ENCODE data around the gene LIG1.
"Not testable (repeated sequence)": the region's sequence is repeated elsewhere in the genome, so short reads cannot be mapped to it uniquely, and the experiment has no call there.

The LIG1 gene

DNA sequence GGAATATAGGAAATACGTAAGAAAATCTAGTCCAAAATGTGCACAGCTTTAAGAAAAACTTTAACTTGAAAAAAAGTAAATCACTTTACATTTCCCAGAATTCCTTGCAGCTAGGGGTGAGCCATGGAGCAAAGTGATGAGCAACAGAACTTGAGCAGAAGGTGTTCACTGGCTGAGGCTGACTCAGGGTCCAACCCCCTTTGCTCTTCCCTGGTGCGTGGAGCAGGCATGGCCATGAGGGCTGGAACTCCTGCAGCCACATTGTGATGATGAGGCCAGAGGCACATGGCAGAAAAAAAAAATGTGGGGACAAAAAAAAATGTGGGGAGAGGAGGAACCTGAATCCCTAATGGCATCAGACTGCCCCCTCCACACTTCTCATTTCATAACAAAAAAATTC lies 49.6 kb downstream of the LIG1 start:
- DNase-seq: peak; percentile 15

DNA sequence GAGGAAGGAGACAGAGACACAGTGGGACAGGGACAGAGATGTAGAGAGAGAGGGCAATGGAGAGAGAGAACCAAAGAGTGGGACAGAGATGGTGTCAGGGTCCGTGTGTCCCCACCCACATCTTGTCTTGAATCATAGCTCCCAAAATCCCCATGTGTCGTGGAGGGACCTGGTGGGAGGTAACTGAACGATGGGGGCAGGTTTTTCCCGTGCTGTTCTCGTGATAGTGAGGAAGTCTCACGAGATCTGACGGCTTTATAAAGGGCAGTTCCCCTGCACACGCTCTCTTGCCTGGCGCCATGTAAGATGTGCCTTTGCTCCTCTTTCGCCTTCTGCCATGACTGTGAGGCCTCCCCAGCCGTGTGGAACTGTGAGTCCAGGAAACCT lies 52.0 kb downstream of the LIG1 start:
- no peak for DNase-seq

DNA sequence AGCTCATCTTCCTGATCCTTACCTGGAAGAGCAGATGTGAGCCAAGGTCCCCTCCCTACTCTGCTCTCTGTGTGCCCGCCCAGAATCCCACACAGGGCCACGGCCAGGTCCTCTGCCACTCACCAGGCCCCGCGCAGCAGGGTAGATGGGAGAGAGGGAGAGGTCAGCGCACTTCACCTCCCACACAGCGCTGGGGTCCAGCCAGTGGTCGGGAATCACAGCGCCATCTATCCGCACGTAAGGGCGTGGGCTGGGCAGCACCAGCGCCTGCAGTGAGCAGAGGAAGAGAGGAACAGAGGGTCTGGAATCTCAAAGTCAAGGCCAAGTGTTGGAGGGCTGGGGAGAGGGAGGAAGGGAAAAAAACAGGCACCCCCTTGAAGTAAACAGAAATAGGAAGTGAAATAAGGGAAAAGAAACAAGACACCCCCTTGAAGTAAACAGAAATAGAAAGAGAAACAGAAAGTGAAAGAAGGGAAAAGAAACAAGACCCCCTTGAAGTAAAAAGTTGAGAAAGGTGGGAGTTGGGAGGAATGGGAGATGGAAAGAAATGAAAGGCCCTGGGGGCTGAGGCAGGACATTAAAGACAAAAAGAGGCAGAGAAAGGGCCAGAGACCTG lies 52.5 kb downstream of the LIG1 start:
- no peak for DNase-seq

DNA sequence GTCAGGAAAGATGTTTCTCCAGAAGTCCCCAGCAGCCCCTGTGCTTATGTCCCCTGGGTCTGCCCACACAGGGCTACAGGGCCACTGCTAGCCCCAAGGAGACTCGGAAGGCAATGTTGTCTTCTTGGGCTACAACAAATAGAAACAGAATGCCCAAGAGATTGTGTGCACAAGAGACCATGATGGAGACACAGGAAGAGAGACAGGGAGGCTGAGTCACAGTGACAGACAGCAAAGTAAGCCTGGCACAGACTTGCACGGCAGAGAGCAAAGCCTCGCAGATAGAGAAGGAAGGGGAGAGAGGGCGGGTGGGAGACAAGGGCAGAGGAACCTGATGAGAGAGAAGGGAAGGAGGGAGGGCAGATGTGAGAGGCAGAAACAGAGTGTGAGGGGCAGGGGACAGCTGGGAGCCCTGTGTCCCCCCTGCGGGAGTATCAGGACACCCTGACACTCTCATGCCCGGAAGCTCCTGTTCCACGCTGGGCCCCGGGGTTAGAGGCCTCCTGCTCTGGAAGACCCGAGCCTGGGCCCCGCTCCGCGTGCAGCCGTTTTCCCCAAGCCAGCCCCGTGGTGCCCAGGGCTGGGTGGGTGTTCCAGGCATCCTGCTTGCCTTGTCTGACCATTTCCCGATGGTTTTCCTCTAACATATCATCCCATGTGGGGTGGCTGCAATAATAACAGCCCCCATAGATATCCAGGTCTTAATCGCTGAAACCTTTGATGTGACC lies 56.8 kb downstream of the LIG1 start:
- no peak for DNase-seq

DNA sequence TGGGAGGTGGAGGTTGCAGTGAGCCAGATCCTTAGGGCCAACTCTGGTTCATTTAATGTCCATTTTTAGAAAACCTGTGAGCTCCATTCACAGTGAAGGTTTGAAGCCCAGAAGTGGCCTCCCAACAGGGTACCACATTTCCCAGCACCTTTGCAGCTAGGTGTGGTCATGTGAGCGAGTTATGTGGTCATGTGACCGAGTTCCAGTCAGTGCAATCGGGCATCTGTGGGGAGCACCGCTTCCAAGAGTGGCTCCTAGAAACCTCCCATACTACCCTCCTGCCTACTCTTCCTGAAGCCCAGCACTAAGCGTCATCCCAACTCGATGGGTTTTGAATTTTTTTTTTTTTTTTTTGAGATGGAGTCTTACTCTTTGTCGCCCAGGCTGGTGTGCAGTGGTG lies 58.9 kb downstream of the LIG1 start:
- DNase-seq: no peak

DNA sequence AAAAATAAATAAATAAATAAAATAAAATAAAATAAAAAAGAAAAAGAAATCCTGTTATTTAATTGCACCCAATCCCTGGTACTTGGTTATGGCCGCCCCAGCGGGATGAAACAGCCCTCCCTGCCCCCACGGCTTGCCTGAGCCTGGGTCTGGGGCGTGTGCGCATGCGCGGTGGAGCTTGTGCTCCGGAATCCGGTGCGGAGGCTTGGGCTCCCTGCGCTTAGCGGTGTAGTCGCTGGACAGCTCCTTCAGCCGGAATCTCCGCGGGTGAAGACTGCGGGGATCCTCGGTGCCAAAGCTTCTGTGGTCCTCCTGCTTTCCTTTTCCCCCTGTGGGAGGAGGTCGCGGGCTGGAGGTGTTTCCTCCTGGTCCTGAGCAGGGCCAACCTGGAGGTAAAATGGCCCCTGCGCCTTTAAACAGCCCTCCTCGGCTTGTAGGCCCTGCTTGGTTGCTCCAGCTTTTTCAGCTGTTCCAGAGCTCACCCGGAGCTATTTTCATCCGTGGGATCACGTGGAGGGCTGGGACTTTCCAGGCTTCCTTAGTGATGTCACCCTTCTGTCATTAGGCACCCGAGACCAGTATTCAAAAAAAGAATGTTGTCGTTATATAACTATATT lies 59.7 kb downstream of the LIG1 start, which contains the start of gene PLA2G4C:
Gene PLA2G4C (minus strand): TSS at position 468 of the 617 bp plus-strand sequence. CDS start 4,288 bp downstream, outside the sequence.
- DNase-seq: peak; percentile 86

DNA sequence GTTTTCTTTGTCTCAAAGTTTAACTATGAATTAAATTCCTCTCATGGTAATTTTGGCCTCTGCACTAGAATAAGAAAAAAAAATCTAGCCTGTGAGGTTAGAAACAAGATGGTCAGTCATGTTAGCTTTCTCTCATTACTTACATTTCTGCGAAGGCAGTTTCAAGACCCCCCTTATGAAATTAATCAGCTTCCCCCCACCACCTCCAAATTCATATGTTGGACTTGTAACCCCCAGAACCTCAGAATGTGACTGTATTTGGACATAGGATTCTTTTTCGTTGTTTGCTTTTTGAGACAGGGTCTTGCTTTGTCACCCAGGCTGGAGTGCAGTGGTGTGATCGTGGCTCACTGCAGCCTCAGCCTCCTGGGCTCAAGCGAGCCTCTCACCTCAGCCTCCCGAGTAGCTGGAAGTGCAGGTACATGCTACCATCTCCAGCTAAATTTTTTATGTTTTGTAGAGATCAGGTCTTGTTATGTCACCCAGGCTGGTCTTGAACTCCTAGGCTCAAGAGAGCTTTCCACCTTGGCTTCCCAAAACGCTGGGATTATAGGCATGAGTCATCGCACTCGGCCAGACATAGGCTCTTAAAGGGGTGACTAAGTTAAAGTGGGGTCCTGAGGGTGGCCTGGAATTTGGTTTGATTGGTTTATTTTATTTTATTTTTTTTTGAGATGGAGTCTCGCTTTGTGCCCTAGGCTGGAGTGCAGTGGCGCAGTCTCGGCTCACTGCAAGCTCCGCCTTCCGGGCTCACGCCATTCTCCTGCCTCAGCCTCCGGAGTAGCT lies 61.0 kb downstream of the LIG1 start:
- no peak for DNase-seq

DNA sequence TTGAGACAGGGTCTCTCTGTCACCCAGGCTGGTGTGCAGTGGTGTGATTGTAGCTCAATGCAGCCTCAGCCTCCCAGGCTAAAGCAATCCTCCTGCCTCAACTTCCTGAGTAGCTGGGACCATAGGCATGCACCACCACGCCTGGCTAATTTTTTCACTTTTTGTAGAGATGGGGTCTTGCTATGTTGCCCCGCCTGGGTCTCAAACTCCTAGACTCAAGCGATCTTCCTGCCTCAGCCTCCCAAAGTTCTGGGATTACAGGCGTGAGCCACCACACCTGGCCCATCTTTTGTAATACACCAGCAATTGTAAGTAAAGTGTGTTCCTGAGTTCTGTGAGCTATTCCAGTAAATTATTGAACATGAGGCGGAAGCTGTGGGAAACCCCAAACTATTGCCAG lies 66.2 kb downstream of the LIG1 start:
- DNase-seq: no peak

DNA sequence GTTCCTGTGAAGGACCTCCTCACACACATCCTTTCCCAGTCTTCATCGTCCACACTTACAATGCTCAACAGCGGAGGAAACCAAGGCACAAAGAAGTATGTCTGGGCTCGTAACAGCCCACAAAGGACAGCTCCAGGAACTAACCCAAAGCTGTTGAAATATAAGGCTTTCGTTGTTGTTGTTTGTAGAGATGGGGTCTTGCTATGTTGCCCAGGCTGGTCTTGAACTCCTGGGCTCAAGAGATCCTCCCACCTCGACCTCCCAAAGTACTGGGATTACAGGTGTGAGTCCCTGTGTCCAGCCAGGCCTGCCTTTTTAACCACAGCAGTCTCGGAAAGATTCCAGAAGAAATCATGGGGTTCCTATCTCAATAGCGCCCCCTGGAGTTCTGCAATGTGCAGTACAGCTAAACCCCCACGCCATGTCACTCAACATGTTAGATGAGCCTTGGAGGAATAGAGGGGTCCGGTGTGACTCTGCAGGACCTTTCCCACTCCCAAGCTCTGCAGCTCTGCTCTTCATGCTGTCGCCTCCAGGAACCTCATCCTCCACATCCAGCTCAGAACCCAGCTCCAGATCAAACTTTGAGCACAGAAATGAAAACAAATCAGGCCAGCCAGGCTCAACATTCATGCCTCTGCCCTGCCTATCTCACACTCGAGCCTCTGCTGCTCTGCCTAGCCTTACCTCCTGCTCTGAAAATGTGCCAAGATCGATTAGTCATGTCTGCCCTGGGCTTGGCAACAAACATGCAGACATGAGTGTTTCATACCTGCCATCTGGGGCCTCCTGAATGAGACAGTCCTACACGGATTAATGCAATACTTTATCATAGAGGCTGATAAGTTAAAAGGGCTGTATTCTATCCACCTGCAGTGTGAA lies 67.0 kb downstream of the LIG1 start:
- DNase-seq: peak; percentile 36

DNA sequence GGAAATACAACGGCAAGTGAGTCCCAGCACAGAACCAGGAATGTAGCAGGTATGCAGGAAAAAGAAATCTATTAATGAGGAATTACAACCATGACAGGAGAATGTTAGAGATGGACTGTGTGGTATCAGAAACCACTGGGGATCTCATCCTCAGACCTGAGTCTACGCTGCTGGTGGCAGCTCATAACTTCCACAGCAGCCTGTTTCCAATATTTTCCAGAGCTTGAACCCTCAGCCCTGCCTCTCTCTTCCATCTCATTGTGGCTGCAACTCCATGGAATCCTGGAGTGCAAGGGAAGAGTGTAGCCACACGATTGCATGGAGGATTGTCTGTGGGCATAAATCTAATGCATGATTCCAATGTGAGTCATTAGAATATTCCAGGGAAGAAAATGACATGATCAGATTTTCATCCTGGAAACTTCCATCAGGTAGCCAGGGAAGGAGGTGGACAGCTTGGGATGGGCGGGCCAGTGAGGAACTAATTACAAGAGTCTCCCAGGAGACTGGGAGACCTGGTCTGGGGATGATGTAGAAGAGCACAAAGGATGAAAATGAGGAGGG lies 74.5 kb downstream of the LIG1 start:
- peak; percentile 41 for DNase-seq

DNA sequence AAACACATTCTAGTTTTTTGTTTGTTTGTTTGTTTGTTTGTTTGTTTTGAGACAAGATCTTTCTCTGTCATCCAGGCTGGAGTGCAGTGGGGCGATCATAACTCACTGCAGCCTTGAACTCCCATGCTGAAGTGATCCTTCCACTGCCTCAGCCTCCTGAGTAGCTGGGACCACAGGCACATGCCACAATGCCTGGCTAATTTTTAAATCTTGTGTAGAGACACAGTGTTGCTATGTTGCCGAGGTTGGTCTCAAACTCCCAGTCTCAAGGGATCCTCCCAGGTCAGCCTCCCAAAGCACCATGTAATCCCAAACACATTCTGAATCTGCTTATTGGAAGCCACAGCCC lies 75.3 kb downstream of the LIG1 start:
- no peak for DNase-seq

DNA sequence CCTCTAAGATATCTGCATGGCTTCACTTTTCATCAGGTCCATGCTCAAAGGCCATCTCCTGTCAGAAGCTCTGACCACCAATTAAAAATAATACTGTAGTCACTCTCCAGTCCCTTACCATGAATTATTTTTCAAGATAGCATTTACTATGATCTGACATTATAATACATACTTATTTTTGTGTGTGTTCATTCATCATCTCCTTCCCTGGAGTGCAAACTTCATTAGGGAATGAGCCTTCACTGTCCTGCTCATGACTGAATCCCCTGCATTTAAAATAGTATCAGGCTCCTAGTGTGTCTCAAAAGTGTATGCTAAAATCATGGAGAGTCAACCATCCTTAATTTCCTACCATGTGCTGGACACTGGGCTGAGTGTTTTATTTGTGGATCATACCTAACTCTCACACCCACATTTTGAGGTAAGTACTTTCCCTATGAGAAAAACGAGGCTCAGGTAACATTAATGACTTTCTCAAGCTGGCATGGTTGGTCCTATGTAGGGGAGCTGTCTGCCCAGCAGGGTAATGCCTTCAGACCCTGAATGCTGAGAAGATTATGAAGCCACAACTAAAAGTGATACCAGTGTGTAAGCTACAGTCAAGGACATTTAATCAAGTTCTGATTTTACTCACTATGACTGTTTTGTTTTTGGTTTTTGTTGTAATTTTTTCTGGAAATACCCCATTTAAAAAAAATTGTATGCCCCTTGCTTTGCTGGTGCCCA lies 75.9 kb downstream of the LIG1 start:
- DNase-seq: no peak

DNA sequence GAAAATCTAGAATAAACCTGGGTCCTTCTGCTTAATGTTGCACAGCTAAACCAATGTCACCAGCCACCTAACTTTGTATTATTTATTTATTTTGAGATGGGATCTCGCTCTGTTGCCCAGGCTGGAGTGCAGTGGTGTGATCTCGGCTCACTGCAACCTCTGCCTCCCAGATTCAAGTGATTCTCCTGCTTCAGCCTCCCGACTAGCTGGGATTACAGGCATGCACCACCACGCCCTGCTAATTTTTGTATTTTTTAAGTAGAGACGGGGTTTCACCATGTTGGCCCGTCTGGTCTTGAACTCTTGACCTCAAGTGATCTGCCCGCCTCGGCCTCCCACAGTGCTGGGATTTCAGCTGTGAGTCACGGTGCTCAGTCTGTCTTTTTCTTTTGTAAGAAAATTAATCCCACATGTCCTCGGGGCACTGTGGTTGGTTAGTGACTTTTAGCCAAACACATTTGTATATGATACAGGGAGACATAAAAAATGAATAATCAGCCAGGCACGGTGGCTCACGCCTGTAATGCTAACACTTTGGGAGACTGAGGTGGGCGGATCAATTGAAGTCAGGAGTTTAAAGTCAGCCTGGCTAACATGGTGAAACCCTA lies 78.9 kb downstream of the LIG1 start:
- peak; percentile 97 for DNase-seq

DNA sequence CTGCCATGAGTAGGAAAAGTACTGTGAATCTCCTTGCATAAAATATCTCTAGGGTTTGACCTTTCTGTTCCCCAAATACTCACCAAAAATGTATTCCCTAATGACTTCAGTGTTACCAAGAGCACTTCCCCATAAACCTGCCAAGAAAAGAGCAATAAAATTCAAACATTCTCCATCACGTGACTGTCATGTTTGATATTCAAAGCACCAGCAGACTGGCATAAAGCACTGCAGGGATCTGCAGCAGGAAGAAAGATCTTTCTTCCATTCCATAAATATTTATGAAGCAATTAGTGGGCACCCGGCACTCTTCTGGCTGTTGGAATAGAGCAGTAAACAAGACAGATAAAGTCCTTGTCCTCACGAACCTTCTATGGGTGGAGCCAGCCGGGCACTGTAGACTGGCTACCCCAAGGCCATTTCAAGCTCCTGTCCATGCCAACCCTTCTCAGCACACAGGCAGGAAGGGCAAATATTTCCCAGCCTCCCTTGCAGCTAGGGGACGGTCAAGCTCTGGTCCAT lies 79.8 kb downstream of the LIG1 start:
- DNase-seq: no peak

DNA sequence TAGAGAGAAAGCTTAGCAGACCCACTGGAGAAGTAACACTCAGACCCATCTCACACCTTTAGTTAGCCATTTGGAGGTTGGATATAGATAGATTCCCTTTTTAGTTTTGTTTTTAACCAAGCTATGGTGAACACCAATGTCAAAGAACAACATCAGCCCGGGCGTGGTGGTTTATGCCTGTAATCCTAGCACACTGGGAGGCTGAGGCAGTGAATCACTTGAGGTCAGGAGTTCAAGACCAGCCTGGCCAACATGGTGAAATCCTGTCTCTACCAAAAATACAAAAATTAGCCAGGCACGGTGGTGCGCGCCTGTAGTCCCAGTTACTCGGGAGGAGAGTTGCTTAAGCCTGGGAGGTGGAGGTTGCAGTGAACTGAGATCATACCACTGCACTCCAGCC lies 81.2 kb downstream of the LIG1 start:
- not testable (repeated sequence) for DNase-seq

DNA sequence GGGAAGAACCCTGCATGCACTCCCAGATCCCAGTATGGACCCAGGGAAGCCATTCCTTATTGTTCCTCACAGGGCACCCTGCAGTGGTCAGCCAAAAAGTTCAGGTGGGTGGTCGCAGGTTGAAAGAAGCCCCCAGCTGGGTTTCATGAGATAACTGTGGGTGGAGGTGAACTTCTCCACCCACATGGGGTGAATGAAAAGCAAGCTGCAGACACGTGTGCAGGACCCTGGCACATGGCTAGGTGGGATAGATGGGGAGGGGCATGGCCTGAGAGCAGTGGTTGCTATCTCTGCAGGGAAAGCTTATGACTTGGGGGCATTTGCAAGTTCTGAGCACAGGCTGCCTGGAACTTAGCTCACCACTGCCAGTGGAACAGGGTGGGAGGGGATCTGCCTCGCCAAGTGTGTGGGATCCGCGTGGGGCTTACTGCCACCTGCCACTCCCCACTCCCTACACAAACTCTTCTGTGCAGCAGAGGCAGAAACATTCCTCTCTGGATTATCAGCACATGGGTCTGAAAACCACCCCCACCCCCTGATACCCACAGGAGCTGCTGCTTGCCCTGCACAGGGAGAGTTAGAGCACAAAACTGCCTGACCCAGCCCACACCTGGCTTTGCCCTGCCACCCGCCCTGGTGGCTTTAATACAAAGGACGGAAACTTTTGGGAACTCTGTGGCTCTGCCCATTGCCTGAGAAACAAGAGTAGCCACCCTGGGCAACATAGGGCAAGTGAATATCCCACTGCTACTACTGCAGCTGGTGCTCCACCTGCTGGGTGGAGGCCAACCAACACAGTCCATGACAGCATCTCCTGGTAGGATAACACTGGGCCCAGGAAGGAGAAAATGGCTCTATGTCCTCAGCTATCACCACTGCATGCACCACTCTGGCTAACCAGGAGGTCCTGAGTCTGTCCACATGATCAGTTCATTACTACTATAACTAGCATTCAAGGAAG lies 84.0 kb downstream of the LIG1 start:
- DNase-seq: no peak

DNA sequence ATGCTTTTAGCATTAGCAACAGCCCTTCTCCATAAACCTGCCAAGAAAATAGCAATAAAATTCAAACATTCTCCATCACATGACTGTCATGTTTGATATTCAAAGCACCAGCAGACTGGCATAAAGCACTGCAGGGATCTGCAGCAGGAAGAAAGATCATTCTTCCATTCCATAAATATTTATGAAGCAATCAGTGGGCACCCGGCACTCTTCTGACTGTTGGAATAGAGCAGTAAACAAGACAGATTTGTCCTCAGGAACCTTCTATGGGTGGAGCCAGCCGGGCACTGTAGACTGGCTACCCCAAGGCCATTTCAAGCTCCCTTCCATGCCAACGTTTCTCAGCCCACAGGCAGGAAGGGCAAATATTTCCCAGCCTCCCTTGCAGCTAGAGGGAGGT lies 85.1 kb downstream of the LIG1 start:
- no peak for DNase-seq

DNA sequence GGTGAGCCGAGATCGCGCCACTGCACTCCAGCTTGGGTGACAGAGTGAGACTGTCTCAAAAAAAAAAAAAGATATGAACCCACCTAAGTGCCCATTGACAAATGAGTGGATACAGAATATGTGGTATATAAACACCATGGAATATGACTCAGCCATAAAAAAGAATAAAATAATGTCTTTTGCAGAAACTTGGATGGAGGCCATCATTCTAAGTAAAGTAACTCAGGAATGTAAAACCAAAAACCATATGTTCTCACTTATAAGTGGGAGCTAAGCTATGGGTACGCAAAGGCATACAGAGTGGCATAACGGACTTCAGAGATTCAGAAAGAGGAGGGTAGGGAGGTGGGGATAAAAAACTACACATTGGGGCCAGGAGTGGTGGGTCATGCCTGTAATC lies 89.0 kb downstream of the LIG1 start:
- DNase-seq: no peak

DNA sequence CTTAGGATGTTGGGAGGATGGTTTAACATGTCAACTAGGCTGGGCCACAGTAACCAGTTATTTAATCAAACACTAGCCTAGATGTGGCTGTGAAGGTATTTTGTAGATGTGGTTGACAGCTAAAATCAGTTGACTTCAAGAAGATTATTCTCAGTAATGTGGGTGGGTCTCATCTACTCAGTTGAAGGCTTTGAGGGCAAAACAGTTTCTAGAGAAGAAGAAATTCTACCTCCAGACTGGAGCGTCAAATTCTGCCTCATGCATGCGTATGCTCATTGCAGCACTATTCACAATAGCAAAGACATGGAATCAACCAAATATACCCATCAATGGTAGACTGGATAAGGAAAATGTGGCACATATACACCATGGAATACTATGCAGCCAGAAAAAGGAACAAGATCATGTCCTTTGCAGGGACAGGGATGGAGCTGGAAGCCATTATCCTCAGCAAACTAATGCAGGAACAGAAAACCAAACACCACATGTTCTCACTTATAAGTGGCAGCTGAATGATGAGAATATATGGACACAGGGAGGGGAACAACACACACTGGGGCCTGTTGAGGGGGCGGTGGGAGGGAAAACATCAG lies 99.9 kb downstream of the LIG1 start:
- DNase-seq: not testable (repeated sequence)

All from HCEC 1CT (cell line).